ENCODE data around the gene SLC38A5. TPM values are rescaled to one million over a fixed set of nuclear protein-coding genes. Genes with fewer than 3 reads are reported as not detected.
A peak's percentile ranks its signal among the peaks of the same experiment; 100 is the strongest.

The SLC38A5 gene
- total and polyA plus RNA-seq, 9 of the 15 experiments (the other 6 are each of a cell fraction or from before 2014, with no cell fraction given), result 9.3 to 228 (median 142) TPM

DNA sequence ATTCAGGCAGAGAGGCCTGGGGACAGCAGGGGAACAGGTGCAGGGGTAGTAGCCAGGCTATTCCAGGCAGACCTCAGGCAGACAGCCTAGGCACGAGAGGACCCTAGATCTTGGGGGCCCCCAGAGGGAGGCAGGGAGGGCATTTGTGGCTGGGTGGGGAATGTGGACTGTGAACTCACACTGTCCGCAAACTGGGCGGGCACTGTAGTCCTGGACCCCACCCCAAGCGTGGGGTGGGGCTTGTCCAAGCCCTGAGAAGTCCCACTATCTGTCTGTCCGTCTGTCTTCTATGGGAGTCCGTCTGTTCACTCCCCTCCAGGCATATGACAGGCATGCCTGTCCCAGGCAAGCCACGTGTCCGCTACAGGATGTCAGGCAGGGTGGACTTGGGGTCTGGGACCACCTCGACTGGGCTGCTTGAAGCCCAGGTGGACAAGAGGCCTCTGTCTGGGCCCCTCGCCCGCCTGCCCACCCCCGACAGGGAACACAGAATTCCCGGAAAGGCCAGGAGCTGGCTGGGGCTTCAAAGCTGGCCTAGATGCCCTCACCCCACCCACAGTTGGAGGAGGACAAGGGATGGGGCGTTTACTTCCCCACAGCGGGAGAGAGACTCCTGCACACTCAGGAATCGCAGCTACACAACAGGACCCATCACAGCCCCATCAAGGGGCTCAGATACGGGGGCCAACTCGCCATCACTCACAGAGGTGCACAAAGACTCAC lies at the start of gene SLC38A5 (continued):
- TF ChIP-seq, protein P1, sequence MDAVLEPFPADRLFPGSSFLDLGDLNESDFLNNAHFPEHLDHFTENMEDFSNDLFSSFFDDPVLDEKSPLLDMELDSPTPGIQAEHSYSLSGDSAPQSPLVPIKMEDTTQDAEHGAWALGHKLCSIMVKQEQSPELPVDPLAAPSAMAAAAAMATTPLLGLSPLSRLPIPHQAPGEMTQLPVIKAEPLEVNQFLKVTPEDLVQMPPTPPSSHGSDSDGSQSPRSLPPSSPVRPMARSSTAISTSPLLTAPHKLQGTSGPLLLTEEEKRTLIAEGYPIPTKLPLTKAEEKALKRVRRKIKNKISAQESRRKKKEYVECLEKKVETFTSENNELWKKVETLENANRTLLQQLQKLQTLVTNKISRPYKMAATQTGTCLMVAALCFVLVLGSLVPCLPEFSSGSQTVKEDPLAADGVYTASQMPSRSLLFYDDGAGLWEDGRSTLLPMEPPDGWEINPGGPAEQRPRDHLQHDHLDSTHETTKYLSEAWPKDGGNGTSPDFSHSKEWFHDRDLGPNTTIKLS (IDR thresholded peaks at IDR 0.05; ENCODE audit: borderline replicate concordance, low read depth), result peak; percentile 41; the same call in 1 of the 2 replicates
- TF ChIP-seq ARID1B (IDR thresholded peaks at IDR 0.05), result peak; percentile 22; the same call in 1 of the 2 replicates
- TF ChIP-seq ZNF212 (CRISPR knock-in tag; IDR thresholded peaks at IDR 0.05), result no peak
- TF ChIP-seq HLTF (IDR thresholded peaks at IDR 0.05), result no peak
- TF ChIP-seq, protein P2, sequence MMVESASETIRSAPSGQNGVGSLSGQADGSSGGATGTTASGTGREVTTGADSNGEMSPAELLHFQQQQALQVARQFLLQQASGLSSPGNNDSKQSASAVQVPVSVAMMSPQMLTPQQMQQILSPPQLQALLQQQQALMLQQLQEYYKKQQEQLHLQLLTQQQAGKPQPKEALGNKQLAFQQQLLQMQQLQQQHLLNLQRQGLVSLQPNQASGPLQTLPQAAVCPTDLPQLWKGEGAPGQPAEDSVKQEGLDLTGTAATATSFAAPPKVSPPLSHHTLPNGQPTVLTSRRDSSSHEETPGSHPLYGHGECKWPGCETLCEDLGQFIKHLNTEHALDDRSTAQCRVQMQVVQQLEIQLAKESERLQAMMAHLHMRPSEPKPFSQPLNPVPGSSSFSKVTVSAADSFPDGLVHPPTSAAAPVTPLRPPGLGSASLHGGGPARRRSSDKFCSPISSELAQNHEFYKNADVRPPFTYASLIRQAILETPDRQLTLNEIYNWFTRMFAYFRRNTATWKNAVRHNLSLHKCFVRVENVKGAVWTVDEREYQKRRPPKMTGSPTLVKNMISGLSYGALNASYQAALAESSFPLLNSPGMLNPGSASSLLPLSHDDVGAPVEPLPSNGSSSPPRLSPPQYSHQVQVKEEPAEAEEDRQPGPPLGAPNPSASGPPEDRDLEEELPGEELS (CRISPR knock-in tag; IDR thresholded peaks at IDR 0.05; ENCODE audit: borderline replicate concordance), result no peak
- 0 out of 2 replicates have a peak, but pooled peaks have one; percentile 13 for TF ChIP-seq TFAP4 (CRISPR knock-in tag; IDR thresholded peaks at IDR 0.05; ENCODE audit: borderline replicate concordance)
- TF ChIP-seq, protein P3, sequence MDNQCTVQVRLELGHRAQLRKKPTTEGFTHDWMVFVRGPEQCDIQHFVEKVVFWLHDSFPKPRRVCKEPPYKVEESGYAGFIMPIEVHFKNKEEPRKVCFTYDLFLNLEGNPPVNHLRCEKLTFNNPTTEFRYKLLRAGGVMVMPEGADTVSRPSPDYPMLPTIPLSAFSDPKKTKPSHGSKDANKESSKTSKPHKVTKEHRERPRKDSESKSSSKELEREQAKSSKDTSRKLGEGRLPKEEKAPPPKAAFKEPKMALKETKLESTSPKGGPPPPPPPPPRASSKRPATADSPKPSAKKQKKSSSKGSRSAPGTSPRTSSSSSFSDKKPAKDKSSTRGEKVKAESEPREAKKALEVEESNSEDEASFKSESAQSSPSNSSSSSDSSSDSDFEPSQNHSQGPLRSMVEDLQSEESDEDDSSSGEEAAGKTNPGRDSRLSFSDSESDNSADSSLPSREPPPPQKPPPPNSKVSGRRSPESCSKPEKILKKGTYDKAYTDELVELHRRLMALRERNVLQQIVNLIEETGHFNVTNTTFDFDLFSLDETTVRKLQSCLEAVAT (IDR thresholded peaks at IDR 0.05), result no peak
- no peak for TF ChIP-seq ZSCAN29 (IDR thresholded peaks at IDR 0.05)
- TF ChIP-seq, protein P4, sequence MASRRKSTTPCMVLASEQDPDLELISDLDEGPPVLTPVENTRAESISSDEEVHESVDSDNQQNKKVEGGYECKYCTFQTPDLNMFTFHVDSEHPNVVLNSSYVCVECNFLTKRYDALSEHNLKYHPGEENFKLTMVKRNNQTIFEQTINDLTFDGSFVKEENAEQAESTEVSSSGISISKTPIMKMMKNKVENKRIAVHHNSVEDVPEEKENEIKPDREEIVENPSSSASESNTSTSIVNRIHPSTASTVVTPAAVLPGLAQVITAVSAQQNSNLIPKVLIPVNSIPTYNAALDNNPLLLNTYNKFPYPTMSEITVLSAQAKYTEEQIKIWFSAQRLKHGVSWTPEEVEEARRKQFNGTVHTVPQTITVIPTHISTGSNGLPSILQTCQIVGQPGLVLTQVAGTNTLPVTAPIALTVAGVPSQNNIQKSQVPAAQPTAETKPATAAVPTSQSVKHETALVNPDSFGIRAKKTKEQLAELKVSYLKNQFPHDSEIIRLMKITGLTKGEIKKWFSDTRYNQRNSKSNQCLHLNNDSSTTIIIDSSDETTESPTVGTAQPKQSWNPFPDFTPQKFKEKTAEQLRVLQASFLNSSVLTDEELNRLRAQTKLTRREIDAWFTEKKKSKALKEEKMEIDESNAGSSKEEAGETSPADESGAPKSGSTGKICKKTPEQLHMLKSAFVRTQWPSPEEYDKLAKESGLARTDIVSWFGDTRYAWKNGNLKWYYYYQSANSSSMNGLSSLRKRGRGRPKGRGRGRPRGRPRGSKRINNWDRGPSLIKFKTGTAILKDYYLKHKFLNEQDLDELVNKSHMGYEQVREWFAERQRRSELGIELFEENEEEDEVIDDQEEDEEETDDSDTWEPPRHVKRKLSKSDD (conservative IDR thresholded peaks at IDR 0.05; ENCODE audit: low read length), result no peak
- peak; percentile 64 for TF ChIP-seq POLR2G (IDR thresholded peaks at IDR 0.05; ENCODE audit: low read depth, low read length)
- TF ChIP-seq ETS2 (tag; IDR thresholded peaks at IDR 0.05; ENCODE audit: borderline replicate concordance, poor library complexity, severe bottlenecking), result no peak
- TF ChIP-seq ZNF76 (CRISPR knock-in tag; IDR thresholded peaks at IDR 0.05; ENCODE audit: borderline replicate concordance), result no peak
- TF ChIP-seq, protein P5, sequence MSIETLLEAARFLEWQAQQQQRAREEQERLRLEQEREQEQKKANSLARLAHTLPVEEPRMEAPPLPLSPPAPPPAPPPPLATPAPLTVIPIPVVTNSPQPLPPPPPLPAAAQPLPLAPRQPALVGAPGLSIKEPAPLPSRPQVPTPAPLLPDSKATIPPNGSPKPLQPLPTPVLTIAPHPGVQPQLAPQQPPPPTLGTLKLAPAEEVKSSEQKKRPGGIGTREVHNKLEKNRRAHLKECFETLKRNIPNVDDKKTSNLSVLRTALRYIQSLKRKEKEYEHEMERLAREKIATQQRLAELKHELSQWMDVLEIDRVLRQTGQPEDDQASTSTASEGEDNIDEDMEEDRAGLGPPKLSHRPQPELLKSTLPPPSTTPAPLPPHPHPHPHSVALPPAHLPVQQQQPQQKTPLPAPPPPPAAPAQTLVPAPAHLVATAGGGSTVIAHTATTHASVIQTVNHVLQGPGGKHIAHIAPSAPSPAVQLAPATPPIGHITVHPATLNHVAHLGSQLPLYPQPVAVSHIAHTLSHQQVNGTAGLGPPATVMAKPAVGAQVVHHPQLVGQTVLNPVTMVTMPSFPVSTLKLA (conservative IDR thresholded peaks at IDR 0.05), result peak; percentile 63 to 82

Measured in K562 (cell line).